ENCODE measurements around the gene AK2. TPM values are rescaled to one million over a fixed set of nuclear protein-coding genes. Genes with fewer than 3 reads are reported as not detected.

Gene AK2
- polyA plus RNA-seq, 3 donors: 68.8 to 180 (median 162) TPM

GRCh38 chr1:32981003-32981901 is 55.4 kb downstream of the AK2 start:
- Histone ChIP-seq H4K20me1 (ENCODE audit: insufficient read depth, low read length) (no peaks in the 10 kb centered on the region), H3K4me1 (ENCODE audit: control insufficient read depth in 1 of 2, insufficient read depth in 2 of 2, low read length in 2 of 2) (peaks cover 87 to 94% of the 10 kb centered on the region in 2 donors), H3K27me3 (ENCODE audit: control insufficient read depth in 2 of 2, insufficient read depth in 2 of 2, low read length in 2 of 2) (no peaks in the 10 kb centered on the region), H3K9ac (ENCODE audit: insufficient read depth, low read length, poor library complexity, severe bottlenecking) (peak overlapping the region; percentile 58), H3K4me2 (replicated peaks; ENCODE audit: extremely low read depth, low read length, poor library complexity, severe bottlenecking) (peak overlapping the region; percentile 67), H3K4me3 (replicated peaks in 1 of 3; ENCODE audit: low read depth in 2 of 3, low read length in 3 of 3) (peak overlapping the region in 1 of 3 experiments; percentile 53), H3K36me3 (replicated peaks in 1 of 2; ENCODE audit: control insufficient read depth in 1 of 2, insufficient read depth in 2 of 2, low read length in 2 of 2) (no peaks in the 10 kb centered on the region), H3K27ac (ENCODE audit: low read depth in 1 of 2, low read length in 2 of 2) (peak overlapping the region; percentile 89 to 92), H3K79me2 (ENCODE audit: insufficient read depth, low read length) (no peaks in the 10 kb centered on the region), H2AFZ (ENCODE audit: insufficient read depth, low read depth, low read length, poor library complexity, severe bottlenecking) (no peak overlapping the region), H3K9me3 (replicated peaks in 1 of 2; ENCODE audit: control insufficient read depth in 1 of 2, insufficient read depth in 1 of 2, low read length in 2 of 2) (no peaks in the 10 kb centered on the region)
- peaks cover 0 to 1% (median 0%) of the 10 kb centered on the region in 7 donors for H3K9me3 Mint-ChIP-seq
- DNase-seq: peak; percentile 94 to 98 (median 97)
- peak overlapping the region; percentile 95 to 99 (median 97) for H3K27ac Mint-ChIP-seq
- H3K4me1 Mint-ChIP-seq: peaks cover 83% of the 10 kb centered on the region
- no peak for TF ChIP-seq CTCF (IDR thresholded peaks at IDR 0.05)
- peak overlapping the region; percentile 20 to 78 for H3K4me3 Mint-ChIP-seq
- peaks cover 8 to 9% of the 10 kb centered on the region in 2 donors for H3K36me3 Mint-ChIP-seq
- whole genome bisulfite sequencing (ENCODE audit: insufficient coverage): 3% methylated on average over 3 of the region's 8 CpGs
- peaks cover 0 to 1% (median 0%) of the 10 kb centered on the region in 3 donors for H3K27me3 Mint-ChIP-seq (ENCODE audit: low read depth in 3 of 3)
- intact Hi-C loops (cut with micrococcal nuclease): loop anchor here in 1 of 2 donors (2.0 kb wide), 1 partner anchor 14 kb away; no protein-coding TSS in a partner anchor

GRCh38 chr1:32980080-32980479 is 56.6 kb downstream of the AK2 start:
- Mint-ChIP-seq H3K27me3 (ENCODE audit: low read depth in 3 of 3) (peaks cover 3 to 8% (median 5%) of the 10 kb centered on the region in 3 donors), H3K4me1 (peaks cover 71% of the 10 kb centered on the region), H3K36me3 (peaks cover 6 to 7% of the 10 kb centered on the region in 2 donors), H3K27ac (peak overlapping the region; percentile 95 to 99 (median 97)), H3K4me3 (peak overlapping the region in 1 of 2 donors; percentile 71), H3K9me3 (peaks cover 0 to 8% (median under 1%) of the 10 kb centered on the region in 7 donors)
- peak overlapping the region; percentile 89 to 92 for H3K27ac ChIP-seq (ENCODE audit: low read depth in 1 of 2, low read length in 2 of 2)
- no peaks in the 10 kb centered on the region for H4K20me1 ChIP-seq (ENCODE audit: insufficient read depth, low read length)
- H3K4me3 ChIP-seq (replicated peaks in 1 of 3; ENCODE audit: low read depth in 2 of 3, low read length in 3 of 3): peak overlapping the region in 1 of 3 experiments; percentile 53
- H3K4me2 ChIP-seq (replicated peaks; ENCODE audit: extremely low read depth, low read length, poor library complexity, severe bottlenecking): peak overlapping the region; percentile 67
- H3K9me3 ChIP-seq (replicated peaks in 1 of 2; ENCODE audit: control insufficient read depth in 1 of 2, insufficient read depth in 1 of 2, low read length in 2 of 2): no peaks in the 10 kb centered on the region
- intact Hi-C loops (cut with micrococcal nuclease): loop anchor here in 1 of 2 donors (2.0 kb wide), 1 partner anchor 13 kb away; no protein-coding TSS in a partner anchor
- DNase-seq: no peak
- H3K79me2 ChIP-seq (ENCODE audit: insufficient read depth, low read length): no peaks in the 10 kb centered on the region
- H2AFZ ChIP-seq (ENCODE audit: insufficient read depth, low read depth, low read length, poor library complexity, severe bottlenecking): no peak overlapping the region
- H3K9ac ChIP-seq (ENCODE audit: insufficient read depth, low read length, poor library complexity, severe bottlenecking): peak overlapping the region; percentile 58
- peaks cover 76 to 82% of the 10 kb centered on the region in 2 donors for H3K4me1 ChIP-seq (ENCODE audit: control insufficient read depth in 1 of 2, insufficient read depth in 2 of 2, low read length in 2 of 2)
- no peaks in the 10 kb centered on the region for H3K27me3 ChIP-seq (ENCODE audit: control insufficient read depth in 2 of 2, insufficient read depth in 2 of 2, low read length in 2 of 2)
- no peak for TF ChIP-seq CTCF (IDR thresholded peaks at IDR 0.05)
- H3K36me3 ChIP-seq (replicated peaks in 1 of 2; ENCODE audit: control insufficient read depth in 1 of 2, insufficient read depth in 2 of 2, low read length in 2 of 2): no peaks in the 10 kb centered on the region
- WGBS (ENCODE audit: insufficient coverage): 100% methylated on average over 7 of the region's 10 CpGs

Data from CD14-positive monocyte (primary cell).